Measurements from ENCODE around the gene S100PBP. TPM values are rescaled to one million over a fixed set of nuclear protein-coding genes. Genes with fewer than 3 reads are reported as not detected.

The S100PBP gene
- total RNA-seq, 1 donor from 2014 or later, result 11.1 TPM

- peaks cover 34% of the 10 kb centered on the region for H3K36me3 ChIP-seq
- DNase-seq, result no peak
- intact Hi-C loops (cut with micrococcal nuclease), result no loop called here
- H3K27ac ChIP-seq (replicated peaks), result peak overlapping the region; percentile 67
- no peak overlapping the region for H3K4me3 ChIP-seq
- H3K9me3 ChIP-seq (replicated peaks), result no peaks in the 10 kb centered on the region
- H3K4me1 ChIP-seq, result peaks cover 52% of the 10 kb centered on the region
- no peaks in the 10 kb centered on the region for H3K27me3 ChIP-seq (ENCODE audit: low read depth)
- no peak for TF ChIP-seq CTCF (IDR thresholded peaks at IDR 0.05; ENCODE audit: borderline replicate concordance)
These were observed 47.0 kb downstream of the S100PBP start for GRCh38 chr1:32864375-32865019.

GRCh38 chr1:32865639-32866405 lies 48.4 kb downstream of the S100PBP start:
- no peak for DNase-seq
- Histone ChIP-seq H3K4me1 (peaks cover 59% of the 10 kb centered on the region), H3K27ac (replicated peaks) (peak overlapping the region; percentile 67), H3K9me3 (replicated peaks) (no peaks in the 10 kb centered on the region), H3K4me3 (no peak overlapping the region), H3K36me3 (peaks cover 29% of the 10 kb centered on the region), H3K27me3 (ENCODE audit: low read depth) (no peaks in the 10 kb centered on the region)
- TF ChIP-seq CTCF (IDR thresholded peaks at IDR 0.05; ENCODE audit: borderline replicate concordance), result no peak
- intact Hi-C loops (cut with micrococcal nuclease), result no loop called here

GRCh38 chr1:32867151-32867550 lies 49.7 kb downstream of the S100PBP start:
- DNase-seq, result no peak
- TF ChIP-seq CTCF (IDR thresholded peaks at IDR 0.05; ENCODE audit: borderline replicate concordance), result no peak
- peaks cover 59% of the 10 kb centered on the region for H3K4me1 ChIP-seq
- intact Hi-C loops (cut with micrococcal nuclease), result no loop called here
- H3K4me3 ChIP-seq, result no peak overlapping the region
- no peaks in the 10 kb centered on the region for H3K27me3 ChIP-seq (ENCODE audit: low read depth)
- H3K36me3 ChIP-seq, result peaks cover 28% of the 10 kb centered on the region
- H3K9me3 ChIP-seq (replicated peaks), result no peaks in the 10 kb centered on the region
- H3K27ac ChIP-seq (replicated peaks), result no peak overlapping the region

GRCh38 chr1:32867671-32868070 lies 50.2 kb downstream of the S100PBP start:
- H3K4me1 ChIP-seq, result peaks cover 60% of the 10 kb centered on the region

GRCh38 chr1:32868085-32868484 lies 50.6 kb downstream of the S100PBP start:
- intact Hi-C loops (cut with micrococcal nuclease), result no loop called here
- Histone ChIP-seq H3K9me3 (replicated peaks) (no peaks in the 10 kb centered on the region), H3K4me3 (no peak overlapping the region), H3K4me1 (peaks cover 63% of the 10 kb centered on the region), H3K36me3 (peaks cover 21% of the 10 kb centered on the region), H3K27me3 (ENCODE audit: low read depth) (no peaks in the 10 kb centered on the region), H3K27ac (replicated peaks) (no peak overlapping the region)
- no peak for DNase-seq
- TF ChIP-seq CTCF (IDR thresholded peaks at IDR 0.05; ENCODE audit: borderline replicate concordance), result no peak

More at GRCh38 chr1:32867671-32868070, 50.2 kb downstream of the S100PBP start:
- Histone ChIP-seq H3K27me3 (ENCODE audit: low read depth) (no peaks in the 10 kb centered on the region), H3K4me3 (no peak overlapping the region), H3K36me3 (peaks cover 25% of the 10 kb centered on the region), H3K9me3 (replicated peaks) (no peaks in the 10 kb centered on the region), H3K27ac (replicated peaks) (no peak overlapping the region)
- DNase-seq, result no peak
- intact Hi-C loops (cut with micrococcal nuclease), result no loop called here
- TF ChIP-seq CTCF (IDR thresholded peaks at IDR 0.05; ENCODE audit: borderline replicate concordance), result no peak
